Endodermal cell (in vitro differentiated cells): Measurements from ENCODE around the gene ZNF804A. TPM values are rescaled to one million over a fixed set of nuclear protein-coding genes. Genes with fewer than 3 reads are reported as not detected.

Experiments used
- DNase-seq: peaks from one replicate; pipeline ENCODE4 v3.0.0-alpha.2; 2017
- H3K27ac ChIP-seq: 2 replicates; pipeline ENCODE4 v1.5.1; 2013; ENCODE audit warnings: mild to moderate bottlenecking, low read depth, low read length, moderate library complexity
- H3K27me3 ChIP-seq: 2 replicates; pipeline ENCODE4 v1.6.1; 2013; ENCODE audit warnings: mild to moderate bottlenecking, low read length, moderate library complexity; ENCODE audit not compliant: insufficient read depth, control insufficient read depth, poor library complexity, severe bottlenecking
- H3K36me3 ChIP-seq: 2 replicates; pipeline ENCODE4 v1.7.0; 2013; ENCODE audit warnings: mild to moderate bottlenecking, low read length, moderate library complexity; ENCODE audit not compliant: control insufficient read depth, insufficient read depth
- H3K4me1 ChIP-seq: one replicate; pipeline ENCODE4 v1.7.0; 2013; ENCODE audit warnings: low read length; ENCODE audit not compliant: control insufficient read depth, insufficient read depth
- H3K4me3 ChIP-seq: 2 replicates; pipeline ENCODE4 v1.5.1; 2013; ENCODE audit warnings: mild to moderate bottlenecking, low read length, moderate library complexity
- H3K9ac ChIP-seq: 2 replicates; pipeline ENCODE4 v1.6.1; 2013; ENCODE audit warnings: mild to moderate bottlenecking, low read length, moderate library complexity; ENCODE audit not compliant: poor library complexity, severe bottlenecking; ENCODE audit errors: extremely low read depth
- H3K9me3 ChIP-seq: 2 replicates; pipeline ENCODE4 v1.6.1; 2013; ENCODE audit warnings: mild to moderate bottlenecking, low read length, moderate library complexity; ENCODE audit not compliant: control insufficient read depth
- H3K27ac Mint-ChIP-seq: 2 replicates; pipeline ENCODE4 v1.8.0; 2020; ENCODE audit warnings: mixed read lengths
- H3K27me3 Mint-ChIP-seq: 2 replicates; pipeline ENCODE4 v1.8.0; 2021; ENCODE audit warnings: mild to moderate bottlenecking, mixed read lengths; ENCODE audit not compliant: insufficient read depth
- H3K36me3 Mint-ChIP-seq: 2 replicates; pipeline ENCODE4 v1.8.0; 2020; ENCODE audit warnings: low read depth, mixed read lengths
- H3K4me1 Mint-ChIP-seq: 2 replicates; pipeline ENCODE4 v1.8.0; 2020; ENCODE audit warnings: mixed read lengths
- H3K4me3 Mint-ChIP-seq: 2 replicates; pipeline ENCODE4 v1.8.0; 2020; ENCODE audit warnings: mild to moderate bottlenecking, moderate library complexity, mixed read lengths
- H3K9me3 Mint-ChIP-seq: 2 replicates; pipeline ENCODE4 v1.8.0; 2020; ENCODE audit warnings: mild to moderate bottlenecking, mixed read lengths
- WGBS, 2 experiments: methylation state at CpG; one replicate each; pipeline versions ENCODE4 v1.1.5 to v1.1.7; 2013; ENCODE audit warnings: missing lambda C conversion rate in 2 of 2, mixed read lengths in 1 of 2; ENCODE audit not compliant: insufficient coverage in 1 of 2, insufficient read length in 1 of 2; 5-methylcytosine and 5-hydroxymethylcytosine counted together
- total RNA-seq, 2 donors: library from RNA; stranded (reverse); fragmentation: NEBNext Ultra II Directional in 1 of 2; extraction: Animal tissue kit (Norgen Biotek cat#: 25700) in 1 of 2; gene quantifications; 2 replicates in 1 of 2; 3 replicates in 1 of 2; pipeline ENCODE4 v1.2.1, GENCODE V29; 2021
- TF ChIP-seq, protein P1 (sequence below): fragments of 200-600 bp; sonication (generic); conservative IDR thresholded peaks from 2 replicates; pipeline ENCODE4 v1.5.0; 2021; ENCODE audit warnings: antibody characterized with exemption, mild to moderate bottlenecking

ZNF804A gene
- total RNA-seq, 2 donors from 2014 or later, result 0.15 TPM; not detected in 1

DNA sequence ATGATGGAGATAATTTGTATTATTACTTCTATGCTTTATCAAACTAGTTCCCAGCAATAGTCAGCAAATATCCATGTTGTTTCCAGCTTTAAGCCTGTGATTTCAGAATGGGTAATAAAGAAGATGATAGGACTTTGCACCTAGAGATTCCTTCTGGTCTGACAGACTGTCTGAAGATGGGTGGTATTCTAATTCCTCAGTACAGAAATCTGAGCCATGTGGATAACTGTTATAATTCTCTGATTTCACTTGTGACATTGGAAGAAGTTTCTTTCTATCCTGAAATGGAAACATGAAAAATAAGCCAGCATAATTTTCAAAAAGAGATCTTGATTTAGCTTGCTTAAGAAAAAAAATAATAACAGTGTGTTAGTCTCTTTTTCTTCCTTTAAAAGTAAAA, 130.1 kb downstream of the ZNF804A start:
- Mint-ChIP-seq H3K4me3 (no peak overlapping the region), H3K36me3 (no peaks in the 10 kb centered on the region)

DNA sequence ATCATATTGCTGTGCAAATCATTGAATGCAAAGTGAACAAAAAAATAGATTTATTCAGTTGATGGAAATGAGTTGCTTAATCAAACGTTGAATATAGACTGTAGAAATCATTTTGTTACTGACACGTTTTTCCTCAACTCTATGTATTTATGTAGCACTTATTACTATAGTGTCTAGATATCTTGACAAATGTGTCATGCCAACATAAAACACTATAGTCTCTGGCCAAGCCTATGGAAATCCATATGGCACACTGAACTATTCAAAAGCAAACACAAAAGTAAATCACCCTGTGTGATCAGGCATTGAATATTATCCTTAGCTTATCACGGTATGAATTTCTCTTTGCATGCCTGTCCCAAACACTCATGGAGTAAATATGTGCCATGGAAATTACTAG, 131.3 kb downstream of the ZNF804A start:
- no peaks in the 10 kb centered on the region for H3K9me3 ChIP-seq
- H3K36me3 ChIP-seq, result no peaks in the 10 kb centered on the region
- no peaks in the 10 kb centered on the region for H3K4me1 Mint-ChIP-seq
- H3K9me3 Mint-ChIP-seq, result no peaks in the 10 kb centered on the region
- no peaks in the 10 kb centered on the region for H3K36me3 Mint-ChIP-seq
- no peak overlapping the region for H3K4me3 ChIP-seq
- H3K4me3 Mint-ChIP-seq, result no peak overlapping the region
- H3K27ac Mint-ChIP-seq, result no peak overlapping the region
- no peak overlapping the region for H3K9ac ChIP-seq
- H3K4me1 ChIP-seq, result no peaks in the 10 kb centered on the region
- 69% methylated on average over 3 of the region's 3 CpGs; no CpG with 5 or more reads in 1 of the 2 experiments for WGBS, 2 experiments
- no peak overlapping the region for H3K27ac ChIP-seq
- TF ChIP-seq, protein P1, sequence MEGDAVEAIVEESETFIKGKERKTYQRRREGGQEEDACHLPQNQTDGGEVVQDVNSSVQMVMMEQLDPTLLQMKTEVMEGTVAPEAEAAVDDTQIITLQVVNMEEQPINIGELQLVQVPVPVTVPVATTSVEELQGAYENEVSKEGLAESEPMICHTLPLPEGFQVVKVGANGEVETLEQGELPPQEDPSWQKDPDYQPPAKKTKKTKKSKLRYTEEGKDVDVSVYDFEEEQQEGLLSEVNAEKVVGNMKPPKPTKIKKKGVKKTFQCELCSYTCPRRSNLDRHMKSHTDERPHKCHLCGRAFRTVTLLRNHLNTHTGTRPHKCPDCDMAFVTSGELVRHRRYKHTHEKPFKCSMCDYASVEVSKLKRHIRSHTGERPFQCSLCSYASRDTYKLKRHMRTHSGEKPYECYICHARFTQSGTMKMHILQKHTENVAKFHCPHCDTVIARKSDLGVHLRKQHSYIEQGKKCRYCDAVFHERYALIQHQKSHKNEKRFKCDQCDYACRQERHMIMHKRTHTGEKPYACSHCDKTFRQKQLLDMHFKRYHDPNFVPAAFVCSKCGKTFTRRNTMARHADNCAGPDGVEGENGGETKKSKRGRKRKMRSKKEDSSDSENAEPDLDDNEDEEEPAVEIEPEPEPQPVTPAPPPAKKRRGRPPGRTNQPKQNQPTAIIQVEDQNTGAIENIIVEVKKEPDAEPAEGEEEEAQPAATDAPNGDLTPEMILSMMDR, result no peak
- no peaks in the 10 kb centered on the region for H3K27me3 Mint-ChIP-seq
- no peaks in the 10 kb centered on the region for H3K27me3 ChIP-seq
- DNase-seq, result no peak

More for the DNA sequence above, 130.1 kb downstream of the ZNF804A start:
- H3K27ac Mint-ChIP-seq, result no peak overlapping the region
- TF ChIP-seq, protein P1, result no peak
- Histone ChIP-seq H3K4me3 (no peak overlapping the region), H3K27ac (no peak overlapping the region), H3K9ac (no peak overlapping the region), H3K4me1 (no peaks in the 10 kb centered on the region), H3K36me3 (no peaks in the 10 kb centered on the region), H3K9me3 (no peaks in the 10 kb centered on the region), H3K27me3 (no peaks in the 10 kb centered on the region)
- H3K27me3 Mint-ChIP-seq, result no peaks in the 10 kb centered on the region
- H3K9me3 Mint-ChIP-seq, result no peaks in the 10 kb centered on the region
- H3K4me1 Mint-ChIP-seq, result no peaks in the 10 kb centered on the region
- no peak for DNase-seq

DNA sequence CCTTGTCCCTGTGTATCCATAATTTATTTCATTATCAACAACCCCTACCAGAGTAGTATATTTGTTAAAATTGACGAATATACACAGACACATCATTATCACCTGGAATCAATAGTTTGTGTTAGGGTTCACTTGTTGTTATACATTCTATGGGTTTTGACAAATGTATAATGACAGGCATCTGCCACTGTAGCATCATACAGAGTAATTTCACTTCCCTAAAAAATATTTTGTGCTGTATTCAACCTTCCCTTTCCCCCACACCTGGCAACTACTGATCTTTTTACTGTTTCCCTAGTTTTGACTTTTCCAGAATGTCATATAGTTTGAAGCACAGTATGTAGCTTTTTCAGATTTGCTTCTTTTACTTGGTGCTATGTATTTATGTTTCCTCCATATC, 132.0 kb downstream of the ZNF804A start:
- TF ChIP-seq, protein P1, result no peak
- Histone ChIP-seq H3K4me3 (no peak overlapping the region), H3K27ac (no peak overlapping the region), H3K4me1 (no peaks in the 10 kb centered on the region), H3K27me3 (no peaks in the 10 kb centered on the region), H3K9me3 (no peaks in the 10 kb centered on the region), H3K36me3 (no peaks in the 10 kb centered on the region), H3K9ac (no peak overlapping the region)
- Mint-ChIP-seq H3K36me3 (no peaks in the 10 kb centered on the region), H3K9me3 (no peaks in the 10 kb centered on the region), H3K27me3 (no peaks in the 10 kb centered on the region), H3K4me1 (no peaks in the 10 kb centered on the region), H3K4me3 (no peak overlapping the region), H3K27ac (no peak overlapping the region)
- no CpG with 5 or more reads among the region's 1 CpG for WGBS, 2 experiments
- no peak for DNase-seq
